Ovary (tissue), 3 donors: ENCODE data around the gene KCND1.

Source experiments
- CTCF ChIP-seq, 3 donors: fragments of 450-650 bp in 2 of 3; fragments of 200-600 bp in 1 of 3; IDR thresholded peaks; one replicate each; pipeline versions ENCODE4 v1.5.1 to v1.8.0; 2016 to 2022; ENCODE audit warnings: antibody characterized with exemption in 3 of 3, mild to moderate bottlenecking in 1 of 3
- POLR2A ChIP-seq: fragments of 450-650 bp; IDR thresholded peaks from one replicate; pipeline ENCODE4 v1.6.1; 2017; ENCODE audit warnings: antibody characterized with exemption, mild to moderate bottlenecking, moderate library complexity
- donor health status: DM: no; HTN: no; CAD: no.

- TF ChIP-seq CTCF (IDR thresholded peaks at IDR 0.05) (no peak), POLR2A (no peak)
Observed at GRCh38 chrX:48918301-48918642, 53.4 kb downstream of the KCND1 start.
